WTC11 (cell line): ENCODE results near the gene MGRN1.

Experiments used
- FOXK1 ChIP-seq: sonication (generic); formaldehyde crosslinking; IDR thresholded peaks from 2 replicates; pipeline ENCODE4 v1.8.0; 2022; ENCODE audit warnings: mild to moderate bottlenecking, moderate library complexity, missing genetic modification reagents
- HMGA2 ChIP-seq: fragments of 250-450 bp; sonication (Bioruptor Pico); IDR thresholded peaks from 2 replicates; pipeline ENCODE4 v1.4.0; 2021; ENCODE audit warnings: mild to moderate bottlenecking, moderate library complexity
- SOX15 ChIP-seq: fragments of 250-450 bp; sonication (Bioruptor Pico); IDR thresholded peaks from 2 replicates; pipeline ENCODE4 v1.9.0; 2021; ENCODE audit warnings: mild to moderate bottlenecking
- SP1 ChIP-seq: sonication (generic); formaldehyde crosslinking; conservative IDR thresholded peaks from 2 replicates; pipeline ENCODE4 v1.8.1; 2022; ENCODE audit warnings: missing genetic modification reagents
- ZNF121 ChIP-seq: sonication (generic); formaldehyde crosslinking; IDR thresholded peaks from 2 replicates; pipeline ENCODE4 v1.8.0; 2023; ENCODE audit warnings: missing genetic modification reagents
- ZNF317 ChIP-seq: sonication (generic); formaldehyde crosslinking; IDR thresholded peaks from 2 replicates; pipeline ENCODE4 v1.8.1; 2023; ENCODE audit warnings: low read depth, mild to moderate bottlenecking, moderate library complexity, missing genetic modification reagents, borderline replicate concordance
- TF ChIP-seq, protein P1 (sequence below): fragments of 200-600 bp; IDR thresholded peaks from 2 replicates; pipeline ENCODE4 v1.8.0; 2022; ENCODE audit warnings: antibody characterized with exemption
- TF ChIP-seq, protein P2 (sequence below): sonication (generic); formaldehyde crosslinking; IDR thresholded peaks from 2 replicates; pipeline ENCODE4 v1.8.0; 2022; ENCODE audit warnings: mild to moderate bottlenecking, missing genetic modification reagents
- TF ChIP-seq, protein P3 (sequence below): sonication (generic); formaldehyde crosslinking; IDR thresholded peaks from 2 replicates; pipeline ENCODE4 v1.8.1; 2022; ENCODE audit warnings: low read depth, missing genetic modification reagents, borderline replicate concordance
- TF ChIP-seq, protein P4 (sequence below): sonication (generic); formaldehyde crosslinking; IDR thresholded peaks from 2 replicates; pipeline ENCODE4 v1.8.0; 2023; ENCODE audit warnings: missing genetic modification reagents

DNA sequence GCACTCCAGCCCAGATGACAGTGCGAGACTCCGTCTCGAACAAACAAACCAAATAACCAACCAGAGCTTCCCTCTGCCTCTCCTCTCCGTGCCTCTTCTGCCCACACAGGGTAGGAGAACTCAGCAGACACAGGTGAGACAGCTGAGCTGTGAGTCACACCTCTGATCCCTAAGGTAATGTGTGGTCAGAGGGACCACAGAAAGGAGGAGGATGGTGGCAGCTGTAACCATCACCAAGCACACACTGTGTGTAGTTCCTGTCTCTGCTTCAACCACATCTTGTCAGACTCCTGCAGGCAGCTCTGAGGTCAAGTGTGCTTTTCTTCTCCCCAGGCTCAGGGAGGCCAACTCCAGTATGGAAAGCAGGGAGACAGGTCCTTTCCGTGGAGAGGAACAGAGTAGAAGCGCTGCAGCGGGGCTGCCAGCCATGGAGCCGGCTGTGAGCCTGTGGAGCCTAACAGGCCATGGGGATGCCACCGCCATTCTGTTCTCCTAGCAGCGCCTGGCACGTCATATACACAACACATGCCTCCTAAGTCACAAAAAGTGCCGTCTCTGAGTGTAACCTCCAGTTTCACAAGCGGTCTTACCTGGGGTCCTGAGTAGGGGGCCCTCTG lies 75.9 kb downstream of the MGRN1 start:
- no peak for TF ChIP-seq ZNF317
- TF ChIP-seq ZNF121: no peak
- TF ChIP-seq, protein P1, sequence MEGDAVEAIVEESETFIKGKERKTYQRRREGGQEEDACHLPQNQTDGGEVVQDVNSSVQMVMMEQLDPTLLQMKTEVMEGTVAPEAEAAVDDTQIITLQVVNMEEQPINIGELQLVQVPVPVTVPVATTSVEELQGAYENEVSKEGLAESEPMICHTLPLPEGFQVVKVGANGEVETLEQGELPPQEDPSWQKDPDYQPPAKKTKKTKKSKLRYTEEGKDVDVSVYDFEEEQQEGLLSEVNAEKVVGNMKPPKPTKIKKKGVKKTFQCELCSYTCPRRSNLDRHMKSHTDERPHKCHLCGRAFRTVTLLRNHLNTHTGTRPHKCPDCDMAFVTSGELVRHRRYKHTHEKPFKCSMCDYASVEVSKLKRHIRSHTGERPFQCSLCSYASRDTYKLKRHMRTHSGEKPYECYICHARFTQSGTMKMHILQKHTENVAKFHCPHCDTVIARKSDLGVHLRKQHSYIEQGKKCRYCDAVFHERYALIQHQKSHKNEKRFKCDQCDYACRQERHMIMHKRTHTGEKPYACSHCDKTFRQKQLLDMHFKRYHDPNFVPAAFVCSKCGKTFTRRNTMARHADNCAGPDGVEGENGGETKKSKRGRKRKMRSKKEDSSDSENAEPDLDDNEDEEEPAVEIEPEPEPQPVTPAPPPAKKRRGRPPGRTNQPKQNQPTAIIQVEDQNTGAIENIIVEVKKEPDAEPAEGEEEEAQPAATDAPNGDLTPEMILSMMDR: no peak
- TF ChIP-seq HMGA2 (CRISPR knock-in tag): no peak
- TF ChIP-seq SP1 (CRISPR knock-in tag): no peak
- TF ChIP-seq, protein P2, sequence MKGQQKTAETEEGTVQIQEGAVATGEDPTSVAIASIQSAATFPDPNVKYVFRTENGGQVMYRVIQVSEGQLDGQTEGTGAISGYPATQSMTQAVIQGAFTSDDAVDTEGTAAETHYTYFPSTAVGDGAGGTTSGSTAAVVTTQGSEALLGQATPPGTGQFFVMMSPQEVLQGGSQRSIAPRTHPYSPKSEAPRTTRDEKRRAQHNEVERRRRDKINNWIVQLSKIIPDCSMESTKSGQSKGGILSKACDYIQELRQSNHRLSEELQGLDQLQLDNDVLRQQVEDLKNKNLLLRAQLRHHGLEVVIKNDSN (CRISPR knock-in tag): no peak
- TF ChIP-seq, protein P3, sequence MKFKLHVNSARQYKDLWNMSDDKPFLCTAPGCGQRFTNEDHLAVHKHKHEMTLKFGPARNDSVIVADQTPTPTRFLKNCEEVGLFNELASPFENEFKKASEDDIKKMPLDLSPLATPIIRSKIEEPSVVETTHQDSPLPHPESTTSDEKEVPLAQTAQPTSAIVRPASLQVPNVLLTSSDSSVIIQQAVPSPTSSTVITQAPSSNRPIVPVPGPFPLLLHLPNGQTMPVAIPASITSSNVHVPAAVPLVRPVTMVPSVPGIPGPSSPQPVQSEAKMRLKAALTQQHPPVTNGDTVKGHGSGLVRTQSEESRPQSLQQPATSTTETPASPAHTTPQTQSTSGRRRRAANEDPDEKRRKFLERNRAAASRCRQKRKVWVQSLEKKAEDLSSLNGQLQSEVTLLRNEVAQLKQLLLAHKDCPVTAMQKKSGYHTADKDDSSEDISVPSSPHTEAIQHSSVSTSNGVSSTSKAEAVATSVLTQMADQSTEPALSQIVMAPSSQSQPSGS (CRISPR knock-in tag): no peak
- no peak for TF ChIP-seq FOXK1 (CRISPR knock-in tag)
- TF ChIP-seq, protein P4, sequence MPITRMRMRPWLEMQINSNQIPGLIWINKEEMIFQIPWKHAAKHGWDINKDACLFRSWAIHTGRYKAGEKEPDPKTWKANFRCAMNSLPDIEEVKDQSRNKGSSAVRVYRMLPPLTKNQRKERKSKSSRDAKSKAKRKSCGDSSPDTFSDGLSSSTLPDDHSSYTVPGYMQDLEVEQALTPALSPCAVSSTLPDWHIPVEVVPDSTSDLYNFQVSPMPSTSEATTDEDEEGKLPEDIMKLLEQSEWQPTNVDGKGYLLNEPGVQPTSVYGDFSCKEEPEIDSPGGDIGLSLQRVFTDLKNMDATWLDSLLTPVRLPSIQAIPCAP (CRISPR knock-in tag): no peak
- TF ChIP-seq SOX15 (CRISPR knock-in tag): no peak
